ENCODE measurements around the gene CRYBB3.

DNA sequence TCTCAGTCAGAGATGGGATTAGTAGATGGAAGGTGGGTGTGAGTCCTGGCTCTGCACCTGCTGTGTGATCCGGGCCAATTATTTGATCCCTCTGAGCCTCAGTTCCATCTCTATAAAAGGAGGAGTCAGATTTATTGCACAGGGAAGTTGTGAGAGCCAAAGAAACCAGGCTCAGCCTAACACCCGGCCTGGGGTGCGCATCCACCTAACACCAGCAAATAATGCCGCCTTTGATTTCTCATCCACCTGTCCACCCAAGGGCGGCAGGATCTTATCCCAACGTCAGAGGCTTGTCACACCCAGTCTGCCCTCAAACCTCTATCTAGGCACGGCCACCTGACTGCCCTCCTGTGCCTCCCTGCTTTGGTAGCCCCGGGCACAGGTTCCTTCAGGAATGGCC lies 22.1 kb downstream of the CRYBB3 start:
- TF ChIP-seq, protein P1, sequence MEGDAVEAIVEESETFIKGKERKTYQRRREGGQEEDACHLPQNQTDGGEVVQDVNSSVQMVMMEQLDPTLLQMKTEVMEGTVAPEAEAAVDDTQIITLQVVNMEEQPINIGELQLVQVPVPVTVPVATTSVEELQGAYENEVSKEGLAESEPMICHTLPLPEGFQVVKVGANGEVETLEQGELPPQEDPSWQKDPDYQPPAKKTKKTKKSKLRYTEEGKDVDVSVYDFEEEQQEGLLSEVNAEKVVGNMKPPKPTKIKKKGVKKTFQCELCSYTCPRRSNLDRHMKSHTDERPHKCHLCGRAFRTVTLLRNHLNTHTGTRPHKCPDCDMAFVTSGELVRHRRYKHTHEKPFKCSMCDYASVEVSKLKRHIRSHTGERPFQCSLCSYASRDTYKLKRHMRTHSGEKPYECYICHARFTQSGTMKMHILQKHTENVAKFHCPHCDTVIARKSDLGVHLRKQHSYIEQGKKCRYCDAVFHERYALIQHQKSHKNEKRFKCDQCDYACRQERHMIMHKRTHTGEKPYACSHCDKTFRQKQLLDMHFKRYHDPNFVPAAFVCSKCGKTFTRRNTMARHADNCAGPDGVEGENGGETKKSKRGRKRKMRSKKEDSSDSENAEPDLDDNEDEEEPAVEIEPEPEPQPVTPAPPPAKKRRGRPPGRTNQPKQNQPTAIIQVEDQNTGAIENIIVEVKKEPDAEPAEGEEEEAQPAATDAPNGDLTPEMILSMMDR (IDR thresholded peaks at IDR 0.05), result no peak
- no peak for TF ChIP-seq POLR2A (IDR thresholded peaks at IDR 0.05)

Data from heart left ventricle (tissue), 13 donors.